Umbilical cord (tissue), 2 donors: ENCODE measurements around the gene CIBAR2. TPM values are rescaled to one million over a fixed set of nuclear protein-coding genes. Genes with fewer than 3 reads are reported as not detected.
A peak's percentile ranks its signal among the peaks of the same experiment; 100 is the strongest.

Source experiments
- DNase-seq: peaks from one replicate; pipeline ENCODE4 v3.0.0-alpha.2; 2015; ENCODE audit warnings: low spot score
- total RNA-seq: library from RNA; depleted of rRNA; stranded (reverse); fragments of >200 nt; gene quantifications from one replicate; pipeline ENCODE4 v1.2.3, GENCODE V29; 2014; ENCODE audit warnings: low replicate concordance; ENCODE audit not compliant: insufficient read depth

The CIBAR2 gene
- not detected for total RNA-seq

DNA sequence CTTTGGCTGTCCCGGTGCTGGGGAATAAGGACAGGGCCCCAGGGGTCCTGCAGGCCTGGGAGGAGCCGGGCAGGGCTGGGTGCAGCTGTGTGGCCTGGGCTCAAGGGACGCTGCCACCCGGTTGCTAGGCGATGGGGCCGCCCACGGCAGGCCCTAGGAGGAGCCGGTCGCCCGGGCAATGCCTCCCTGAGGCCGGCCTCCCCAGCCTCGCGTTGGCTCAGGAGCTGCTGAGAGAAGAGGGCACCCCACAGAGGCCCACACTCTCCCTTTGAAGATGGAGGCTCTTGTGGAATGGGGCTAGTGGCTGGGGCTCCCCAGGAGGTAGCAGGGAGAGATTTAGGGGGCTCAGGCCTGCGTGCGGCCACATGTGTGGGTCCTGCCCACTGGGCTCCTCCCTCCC lies at the start of gene CIBAR2:
Gene CIBAR2 (minus strand): TSS at position 109 of the 400 bp plus-strand sequence. CDS start 120 bp downstream, outside the sequence.
- no peak for DNase-seq

DNA sequence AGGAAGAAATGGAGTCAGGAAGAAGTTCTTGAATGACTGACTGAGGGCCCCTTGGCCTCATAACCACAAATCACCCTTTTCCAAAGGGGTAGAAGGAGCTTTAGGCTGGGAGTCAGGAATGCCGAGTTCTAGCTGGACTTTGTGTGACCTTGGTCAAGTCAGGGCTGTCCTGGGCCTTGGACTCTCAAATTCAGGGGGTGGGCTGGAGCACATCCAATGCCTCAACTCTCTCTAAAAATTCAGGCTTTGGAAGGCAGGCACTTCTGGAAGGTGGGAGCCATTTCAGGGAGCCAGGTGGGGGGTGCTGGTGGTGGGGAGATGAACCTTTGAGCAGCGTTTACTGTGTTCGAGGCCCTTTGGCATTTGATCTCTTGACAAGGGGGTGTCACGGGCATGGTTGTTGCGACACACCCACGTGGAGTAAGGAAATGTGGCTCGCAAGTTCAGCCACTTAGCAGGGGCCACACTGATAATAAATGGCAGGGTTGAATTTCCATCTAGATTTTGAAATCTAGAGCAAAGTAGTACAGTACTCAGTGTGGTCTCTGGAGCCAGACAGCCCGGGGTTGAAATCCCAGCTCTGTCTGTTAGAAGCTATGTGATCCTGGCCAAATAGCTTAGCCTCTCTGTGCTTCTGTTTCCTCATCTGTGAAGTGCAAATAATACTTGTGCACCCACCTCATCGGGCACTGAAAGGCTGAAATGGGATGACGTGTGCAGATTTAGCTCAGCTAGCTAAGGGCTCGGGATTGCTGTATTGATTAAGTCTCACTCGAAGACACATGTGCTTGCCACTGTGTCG lies 47.1 kb upstream of the CIBAR2 start:
- no peak for DNase-seq

DNA sequence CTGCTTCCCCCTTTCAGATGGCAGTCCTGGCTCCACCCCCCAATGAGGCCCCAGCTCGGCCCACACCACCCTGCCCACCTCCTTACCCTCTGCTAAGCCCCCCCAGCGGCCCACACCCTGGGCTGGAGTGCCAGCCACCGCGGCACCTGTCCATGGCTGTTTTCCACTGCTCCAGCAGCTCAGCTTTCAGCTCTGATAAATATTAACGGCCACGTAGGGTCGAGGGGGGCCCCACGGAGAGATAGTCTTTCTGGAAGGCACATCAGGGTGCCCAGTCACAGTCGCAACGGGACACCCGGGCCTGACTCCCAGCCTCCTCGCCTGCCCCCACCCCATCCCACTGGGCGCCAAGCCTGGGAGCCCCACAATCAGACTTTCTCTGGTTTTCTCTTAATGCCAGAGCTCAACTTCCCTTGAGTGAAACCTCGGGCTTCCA lies 46.5 kb upstream of the CIBAR2 start:
- DNase-seq = no peak

DNA sequence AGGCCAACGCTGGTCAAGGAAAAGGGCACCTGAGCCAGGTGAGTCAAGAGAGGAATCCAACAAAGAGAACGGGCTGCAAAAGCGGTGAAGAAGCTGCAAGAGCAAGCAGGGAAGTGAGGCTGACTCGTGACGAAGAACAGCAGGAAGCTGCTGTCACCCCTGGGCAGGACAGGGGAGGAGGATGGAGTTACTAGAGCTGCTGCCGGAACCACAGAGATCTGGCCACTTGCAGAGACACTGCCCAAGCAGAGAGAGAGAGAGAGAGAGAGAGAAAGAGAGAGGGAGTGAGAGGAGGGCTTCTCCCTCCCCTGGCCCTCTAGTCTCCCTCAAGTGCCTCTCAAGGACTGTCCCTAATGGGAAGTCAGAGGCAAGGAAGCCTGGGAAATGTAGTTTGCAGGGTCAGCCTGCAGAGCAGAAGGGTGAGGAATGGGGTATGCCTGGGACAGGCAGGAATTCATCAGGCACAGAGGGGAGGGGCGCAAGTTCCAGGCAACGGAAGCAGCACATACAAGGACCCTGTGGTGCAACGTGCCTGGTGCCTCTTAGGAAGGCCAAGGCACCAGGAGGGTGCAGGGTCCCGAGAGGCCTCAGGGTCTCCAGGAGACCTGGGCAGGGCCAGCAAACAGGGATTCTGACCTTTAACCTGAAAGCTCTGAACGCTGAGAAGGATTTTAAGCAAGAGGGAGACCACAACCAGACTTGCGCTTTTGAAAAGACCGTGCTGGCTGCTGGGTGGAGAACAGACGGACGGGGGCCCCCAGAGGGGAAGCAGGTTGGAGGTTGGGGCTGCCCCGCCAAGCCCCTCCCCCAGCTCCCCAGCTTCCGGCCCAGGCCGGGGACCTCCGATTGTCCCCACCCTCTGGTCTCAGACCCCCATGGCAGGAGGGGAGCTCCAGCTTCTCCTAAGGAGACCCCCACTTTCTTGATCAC lies 45.8 kb upstream of the CIBAR2 start:
- DNase-seq = peak; percentile 75

DNA sequence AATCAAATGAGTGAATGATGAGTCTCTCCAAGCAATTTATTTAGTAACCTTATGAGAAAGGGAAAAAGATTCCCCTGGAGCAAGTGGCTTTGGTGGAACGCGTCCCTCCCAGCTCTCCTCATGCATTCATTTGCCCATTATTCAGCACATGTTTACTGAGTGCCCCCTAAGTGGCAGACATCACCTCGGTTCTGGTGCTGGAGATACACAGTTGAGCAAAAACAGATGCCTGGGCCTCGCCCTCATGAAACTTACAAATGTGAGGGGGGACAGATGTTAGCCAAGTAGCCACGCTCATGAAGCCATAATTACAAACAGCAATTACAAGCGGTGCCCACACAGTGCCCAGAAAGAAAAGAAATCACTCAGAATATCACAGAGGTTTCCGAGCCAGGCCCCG lies 45.1 kb upstream of the CIBAR2 start:
- no peak for DNase-seq

DNA sequence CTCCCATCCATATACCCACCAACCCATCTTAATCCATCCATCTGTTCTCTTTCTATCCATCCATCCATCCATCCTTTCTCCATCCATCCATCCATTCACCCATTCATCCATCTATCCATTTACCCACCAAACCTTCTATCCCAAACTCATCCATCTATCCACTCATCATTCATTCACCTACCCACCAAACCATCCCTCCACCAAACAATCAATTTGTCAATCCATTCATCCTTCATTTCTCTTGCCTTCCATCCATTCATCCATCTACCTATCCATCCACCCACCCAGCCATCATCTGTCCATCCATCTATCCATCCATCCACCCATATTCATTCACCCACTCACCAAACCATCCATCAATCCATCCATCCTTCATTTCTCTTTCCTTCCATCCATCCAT lies 44.6 kb upstream of the CIBAR2 start:
- DNase-seq = no peak

DNA sequence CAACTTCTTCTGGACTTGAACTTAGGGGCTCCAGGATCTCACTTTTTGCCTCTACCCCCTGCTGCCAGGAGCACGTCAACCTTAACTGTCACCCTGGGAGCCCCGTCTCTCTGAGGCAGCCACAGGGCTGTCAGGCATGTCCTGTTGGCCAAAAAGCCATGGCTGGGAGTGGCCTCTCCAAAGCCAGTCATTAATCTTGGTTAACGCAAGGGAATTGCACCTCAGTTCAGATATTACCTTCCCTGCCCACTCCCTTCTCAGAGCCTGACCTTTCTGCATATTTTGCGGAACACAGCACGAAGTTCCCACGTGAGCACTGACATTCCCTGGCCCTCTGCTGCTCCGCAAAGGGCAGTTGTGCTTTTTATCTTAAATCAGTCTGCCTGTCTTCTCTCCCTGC lies 44.2 kb upstream of the CIBAR2 start:
- DNase-seq = no peak

DNA sequence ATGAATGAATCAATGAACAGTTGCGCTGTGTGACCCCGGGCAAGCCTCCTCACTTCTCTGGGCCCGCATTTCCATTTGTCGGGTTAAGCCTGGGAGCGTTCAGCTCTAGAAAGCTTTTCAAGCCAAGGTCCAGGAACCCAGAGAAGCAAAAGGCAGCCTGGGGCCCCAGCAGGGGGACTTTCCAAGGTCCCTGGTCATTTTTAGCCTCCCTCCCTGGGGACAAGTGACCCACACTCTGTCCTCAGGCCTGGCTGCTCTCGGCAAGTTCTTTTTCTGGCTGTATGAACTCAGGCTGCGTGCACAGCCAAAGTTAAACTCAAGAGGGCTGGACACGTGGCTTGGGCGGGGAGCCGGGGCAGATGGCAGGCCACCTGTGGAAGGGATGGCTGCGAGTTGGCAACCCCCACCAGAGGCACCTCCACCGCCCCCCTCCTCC lies 41.4 kb upstream of the CIBAR2 start:
- no peak for DNase-seq

DNA sequence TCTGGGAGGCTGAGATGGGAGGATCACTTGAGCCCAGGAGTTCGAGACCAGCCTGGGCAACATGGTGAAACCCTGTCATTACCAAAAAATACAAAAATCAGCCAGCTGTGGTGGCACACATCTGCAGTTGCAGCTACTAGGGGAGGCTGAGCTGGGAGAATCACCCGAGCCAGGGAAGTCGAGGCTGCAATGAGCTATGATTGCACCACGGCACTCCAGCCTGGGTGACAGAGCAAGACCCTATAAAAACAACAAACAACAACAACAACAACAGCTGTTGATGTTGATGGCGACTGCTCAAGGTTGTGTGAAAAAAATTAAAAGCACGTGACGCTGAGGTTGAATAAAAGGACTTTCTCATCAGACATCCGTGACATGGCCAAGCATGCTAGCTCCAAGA lies 40.8 kb upstream of the CIBAR2 start:
- no peak for DNase-seq

DNA sequence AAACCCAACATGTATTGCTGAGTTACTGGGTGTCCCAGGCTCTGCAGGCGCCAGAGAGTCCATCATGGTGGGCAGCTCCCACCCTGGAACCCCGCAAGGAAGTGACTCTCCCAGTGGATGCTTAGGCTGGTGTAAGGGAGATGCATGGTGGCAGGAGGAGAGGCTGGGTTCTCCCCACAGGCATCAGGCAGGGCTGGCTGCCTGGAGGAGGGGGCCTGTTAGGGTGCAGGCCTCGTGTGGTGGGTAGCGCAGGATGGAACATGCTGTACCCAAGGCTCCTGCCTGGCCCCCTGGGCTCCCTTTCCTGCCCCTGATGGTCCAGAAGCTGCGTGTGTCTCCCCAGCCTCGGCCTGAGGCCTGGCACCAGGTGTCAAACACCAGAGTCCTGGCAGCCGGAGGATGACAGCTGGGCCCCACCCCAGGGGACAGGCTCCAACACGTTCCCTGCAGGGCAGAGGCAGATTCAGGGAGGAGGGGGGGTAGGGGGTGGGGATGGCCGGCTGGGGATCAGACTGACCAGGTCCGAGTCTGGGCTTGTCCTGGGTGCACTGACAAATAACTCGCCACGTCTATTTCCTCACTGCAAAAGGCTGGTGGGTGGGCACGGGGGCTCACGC lies 40.2 kb upstream of the CIBAR2 start:
- no peak for DNase-seq

DNA sequence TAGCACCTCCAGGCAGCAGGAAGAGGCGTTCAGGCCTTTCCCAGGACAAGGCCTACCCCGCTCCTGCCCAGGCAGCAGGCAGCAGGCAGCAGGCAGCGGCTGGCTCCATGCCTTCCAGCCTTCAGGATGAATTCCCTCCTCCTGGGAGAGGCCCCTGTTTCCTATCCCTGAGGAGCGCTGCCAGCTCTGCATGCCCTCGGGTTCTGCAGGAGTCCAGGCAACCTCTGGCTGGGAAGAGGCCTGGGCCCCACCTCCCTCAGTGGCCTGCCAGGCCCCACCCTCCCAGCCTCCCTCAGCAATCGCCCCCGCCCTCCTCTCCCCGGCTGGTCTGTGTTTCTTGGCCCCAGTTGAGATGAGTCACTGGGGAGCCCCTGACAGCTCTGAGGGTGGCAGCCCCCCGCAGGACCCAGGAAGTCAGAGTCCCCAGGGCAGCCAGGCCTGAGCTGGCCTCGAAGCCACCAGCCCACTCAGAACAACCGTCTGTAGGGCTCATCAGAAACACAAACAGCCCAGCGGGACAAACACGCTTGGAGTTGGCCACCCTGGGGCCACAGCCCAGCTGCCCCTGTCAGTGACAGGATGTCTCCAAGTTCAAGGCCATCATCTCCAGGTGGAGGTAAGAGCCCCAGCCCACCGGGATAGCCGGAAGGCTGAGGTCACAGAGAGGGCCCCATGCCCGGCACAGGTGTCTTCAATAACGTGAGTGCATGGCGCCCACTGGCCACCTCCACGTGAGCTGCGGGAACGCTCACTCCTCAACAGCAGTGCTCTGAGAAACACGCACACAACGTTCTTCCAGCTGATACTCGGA lies 39.5 kb upstream of the CIBAR2 start:
- peak; percentile 97 for DNase-seq

DNA sequence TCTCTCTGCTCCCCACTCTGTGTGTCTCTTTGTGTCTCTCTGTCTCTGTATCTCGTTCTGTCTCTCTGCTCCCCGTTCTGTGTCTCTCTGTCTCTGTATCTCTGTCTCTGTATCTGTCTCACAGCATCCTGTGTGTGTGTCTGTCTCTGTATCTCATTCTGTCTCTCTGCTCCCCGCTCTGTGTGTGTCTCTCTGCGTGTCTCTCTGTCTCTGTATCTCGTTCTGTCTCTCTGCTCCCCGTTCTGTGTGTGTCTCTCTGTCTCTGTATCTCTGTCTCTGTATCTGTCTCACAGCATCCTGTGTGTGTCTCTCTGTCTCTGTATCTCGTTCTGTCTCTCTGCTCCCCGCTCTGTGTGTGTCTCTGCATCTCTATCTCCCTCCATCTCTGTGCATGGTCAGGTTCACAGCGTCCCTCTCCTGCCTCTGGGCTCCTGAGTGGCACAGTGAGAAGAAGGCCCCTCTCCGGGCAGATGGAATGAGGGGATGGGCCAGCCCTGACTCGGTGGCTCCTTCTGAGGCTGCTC lies 38.9 kb upstream of the CIBAR2 start:
- DNase-seq = no peak

DNA sequence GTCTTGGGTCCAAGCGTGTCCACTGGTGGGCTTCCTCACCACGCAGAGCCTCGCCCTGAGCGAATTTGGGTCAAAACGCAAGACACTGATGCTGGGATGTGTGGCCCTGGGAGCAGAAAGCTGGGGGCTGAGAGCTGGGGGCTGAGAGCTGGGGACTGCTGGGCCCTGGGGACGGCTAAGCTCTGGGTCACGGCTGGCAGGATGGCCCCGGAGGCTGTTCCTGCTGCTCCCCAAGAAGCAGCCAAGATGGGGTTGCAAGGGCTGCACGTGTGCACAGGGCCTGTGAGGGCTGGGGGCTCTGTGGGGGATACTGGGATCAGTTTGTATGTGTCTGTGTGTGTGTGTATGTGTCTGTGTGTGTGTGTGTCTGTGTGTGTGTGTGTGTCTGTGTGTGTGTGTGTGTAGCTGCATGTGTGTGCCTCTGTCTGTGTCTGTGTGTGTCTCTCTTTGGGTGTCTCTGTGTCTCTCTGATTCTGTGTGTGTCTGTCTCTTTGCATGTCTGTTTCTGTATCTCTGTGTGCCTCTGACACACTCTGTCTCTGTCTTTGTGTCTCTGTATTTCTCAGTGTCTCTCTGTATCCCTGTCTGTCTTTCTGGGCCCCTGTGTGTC lies 38.2 kb upstream of the CIBAR2 start:
- DNase-seq = no peak

DNA sequence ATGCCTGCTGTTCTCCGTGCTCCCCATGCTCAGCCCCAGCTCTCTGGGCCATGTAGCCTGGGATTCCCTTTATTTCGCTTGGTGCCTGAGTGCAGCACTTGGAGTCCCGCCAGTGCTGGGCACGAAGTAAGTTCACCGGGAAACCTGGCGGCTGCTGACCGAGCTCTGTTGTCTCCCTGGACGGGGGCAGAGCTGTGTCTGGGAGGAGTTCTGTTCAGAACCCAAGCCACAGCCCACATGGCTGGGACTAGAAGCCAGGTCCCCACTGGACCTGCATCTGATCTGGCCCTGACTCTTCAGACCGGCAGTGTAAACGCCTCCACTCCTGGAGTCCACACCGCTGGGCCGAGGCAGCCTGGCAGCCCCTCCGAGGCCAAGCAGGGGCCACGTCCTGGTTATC lies 37.5 kb upstream of the CIBAR2 start:
- DNase-seq = no peak

DNA sequence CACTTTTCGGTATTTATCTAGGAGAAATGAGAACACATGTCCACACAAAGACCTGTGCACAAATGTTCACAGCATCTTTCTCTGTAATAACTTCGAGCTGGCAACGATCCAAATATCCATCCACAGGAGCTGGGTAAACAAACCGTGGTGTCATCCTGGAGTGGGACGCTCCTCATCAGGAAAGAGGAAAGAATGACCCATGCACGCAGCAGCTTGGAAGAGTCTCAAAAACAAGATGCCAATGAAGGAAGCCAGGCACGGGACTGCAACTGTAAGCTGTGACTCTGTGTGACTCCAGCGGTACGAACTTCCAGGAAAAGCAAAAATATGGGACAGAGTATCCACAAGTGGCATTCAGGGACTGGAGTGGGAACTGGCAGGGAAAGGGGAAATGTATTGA lies 36.7 kb upstream of the CIBAR2 start:
- no peak for DNase-seq

DNA sequence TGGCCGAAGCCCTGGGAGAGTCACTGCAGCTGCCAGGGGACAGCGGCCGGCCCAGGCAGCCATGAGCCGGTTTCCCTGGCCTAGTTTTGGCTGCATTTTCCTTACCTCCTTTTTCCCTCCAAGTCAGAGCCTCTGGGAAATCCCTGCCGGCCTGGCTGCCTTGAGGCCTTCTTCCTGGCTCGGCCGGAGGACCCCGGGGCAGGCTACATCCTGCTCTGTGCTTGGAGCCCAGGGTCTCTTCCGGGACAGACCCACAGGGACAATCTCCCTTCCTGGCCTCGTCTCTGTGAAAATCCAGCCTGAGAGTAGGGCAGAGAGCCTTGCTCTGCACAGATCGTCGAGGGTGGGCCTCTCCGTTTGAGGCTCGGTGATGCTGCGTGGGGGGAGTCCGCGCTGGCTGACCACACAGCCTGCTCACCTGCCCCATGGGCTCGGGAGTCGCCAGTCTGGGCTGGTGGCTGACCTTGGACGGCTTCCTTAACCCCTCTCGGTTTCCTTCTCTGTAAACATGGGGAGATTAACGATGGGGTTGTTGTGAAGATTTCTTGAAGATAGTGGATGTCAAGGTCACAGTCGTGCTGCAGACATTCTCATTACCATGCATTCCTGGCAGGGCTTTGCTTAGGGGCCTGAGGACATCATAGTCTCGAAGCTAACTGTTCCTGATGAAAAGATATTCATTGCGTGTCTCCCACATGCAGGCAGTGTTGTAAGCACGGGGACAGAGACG lies 34.8 kb upstream of the CIBAR2 start:
- DNase-seq = no peak

DNA sequence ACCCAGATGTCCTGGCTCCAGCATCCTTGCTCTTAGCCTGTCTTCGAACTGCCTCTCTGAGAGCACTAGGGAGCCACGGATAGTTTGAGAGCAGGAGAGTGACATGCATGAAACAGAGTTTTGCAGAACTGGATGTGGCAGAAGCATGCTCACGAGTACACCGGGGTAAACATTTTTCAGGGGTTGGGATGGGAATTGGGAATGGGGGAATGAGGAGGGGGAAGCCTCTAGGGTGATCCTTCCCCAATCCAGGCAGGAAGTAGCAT lies 34.2 kb upstream of the CIBAR2 start:
- DNase-seq = no peak

DNA sequence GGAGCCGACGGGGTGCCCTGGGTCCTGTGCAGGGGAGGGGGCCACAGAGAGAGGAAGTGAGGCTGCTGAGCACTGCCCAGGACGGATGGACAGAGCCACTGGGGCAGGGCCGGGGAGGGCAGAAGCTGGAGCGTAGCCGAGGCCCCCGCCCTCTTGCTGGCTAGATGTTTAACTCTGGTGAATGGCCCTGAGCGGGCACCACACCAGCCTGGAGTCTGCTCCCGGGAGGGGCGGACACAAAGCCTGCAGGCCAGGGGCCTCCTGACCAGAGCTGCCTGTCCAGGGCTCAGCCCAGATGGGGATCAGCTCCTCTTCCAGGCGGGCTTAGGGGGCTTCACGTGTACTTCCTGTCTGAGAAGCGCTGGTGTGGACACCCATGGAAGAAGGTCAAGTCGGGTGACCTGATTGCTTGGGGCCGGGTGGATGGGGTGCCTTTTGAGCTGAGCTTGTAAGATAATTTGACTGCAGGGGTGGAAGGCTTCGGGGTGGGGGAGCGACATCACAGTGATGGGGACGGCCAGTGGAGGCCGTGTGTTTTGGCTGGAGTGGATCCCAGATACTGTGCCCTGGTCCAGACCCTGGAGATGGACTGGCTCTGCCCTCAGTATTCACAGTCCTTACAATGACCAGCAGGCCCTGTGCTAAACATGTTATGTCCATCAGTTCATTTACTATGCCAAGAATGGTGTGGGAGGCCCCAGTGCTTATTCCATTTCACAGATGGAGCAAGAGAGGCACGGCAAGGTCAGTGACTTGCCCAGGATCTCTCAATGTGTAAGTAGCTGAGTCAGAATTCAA lies 33.7 kb upstream of the CIBAR2 start:
- peak; percentile 58 for DNase-seq

DNA sequence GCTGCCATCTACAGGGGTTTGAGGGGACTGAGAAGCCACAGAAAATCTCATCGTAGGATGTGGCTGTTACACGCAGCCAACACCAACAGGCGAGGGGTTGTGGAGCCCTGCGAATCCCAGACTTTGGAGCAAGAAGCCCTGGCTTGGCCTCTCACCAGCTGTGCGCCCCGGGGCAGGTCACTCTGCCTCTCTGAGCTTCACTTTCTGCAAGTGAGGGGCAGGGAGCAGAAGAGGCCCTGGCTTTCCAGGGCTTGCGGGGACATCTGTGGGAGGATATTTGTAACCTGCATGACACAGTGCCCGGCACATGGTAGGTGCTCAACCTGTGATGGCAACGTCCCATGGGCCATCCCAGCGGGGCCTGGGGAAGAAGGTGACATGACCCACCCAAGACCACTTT lies 32.9 kb upstream of the CIBAR2 start:
- DNase-seq = no peak
